GM19324 (cell line): Measurements from ENCODE around the gene COL11A1.
"Not testable (repeated sequence)": the region's sequence is repeated elsewhere in the genome, so short reads cannot be mapped to it uniquely, and the experiment has no call there.

Source experiments
- ATAC-seq: cut with Tn5 transposase; IDR thresholded peaks from one replicate; pipeline ENCODE4 v1.9.1; 2021; ENCODE audit warnings: mild to moderate bottlenecking, moderate library complexity; ENCODE audit not compliant: unreplicated experiment, low FRiP score

Gene COL11A1

GRCh38 chr1:103087256-103087655 lies 21.1 kb downstream of the COL11A1 start:
- no peak for ATAC-seq

- ATAC-seq: no peak
Observed at GRCh38 chr1:103084181-103084580, 24.1 kb downstream of the COL11A1 start.

GRCh38 chr1:103075316-103076000 lies 32.9 kb downstream of the COL11A1 start:
- no peak for ATAC-seq

- no peak for ATAC-seq
Observed at GRCh38 chr1:103074224-103074623, 34.1 kb downstream of the COL11A1 start.

- no peak for ATAC-seq
Observed at GRCh38 chr1:103069201-103069600, 39.1 kb downstream of the COL11A1 start.

- no peak for ATAC-seq
Observed at GRCh38 chr1:103063921-103064320, 44.4 kb downstream of the COL11A1 start.

GRCh38 chr1:103058391-103058790 lies 49.9 kb downstream of the COL11A1 start:
- ATAC-seq: no peak

- no peak for ATAC-seq
Observed at GRCh38 chr1:103056423-103056822, 51.9 kb downstream of the COL11A1 start.

- ATAC-seq: not testable (repeated sequence)
Observed at GRCh38 chr1:103028110-103028509, 80.2 kb downstream of the COL11A1 start.

- ATAC-seq: no peak
Observed at GRCh38 chr1:103025858-103026409, 82.4 kb downstream of the COL11A1 start.

- ATAC-seq: no peak
Observed at GRCh38 chr1:103024051-103024450, 84.3 kb downstream of the COL11A1 start.

- ATAC-seq: no peak
Observed at GRCh38 chr1:103002005-103002404, 106.3 kb downstream of the COL11A1 start.

GRCh38 chr1:102978874-102979273 lies 129.4 kb downstream of the COL11A1 start:
- no peak for ATAC-seq

GRCh38 chr1:102977292-102977691 lies 131.0 kb downstream of the COL11A1 start:
- ATAC-seq: no peak

GRCh38 chr1:102970496-102971078 lies 137.7 kb downstream of the COL11A1 start:
- no peak for ATAC-seq

- ATAC-seq: no peak
Observed at GRCh38 chr1:102967786-102968185, 140.5 kb downstream of the COL11A1 start.

- no peak for ATAC-seq
Observed at GRCh38 chr1:102961549-102961948, 146.8 kb downstream of the COL11A1 start.

GRCh38 chr1:102954576-102954975 lies 153.7 kb downstream of the COL11A1 start:
- ATAC-seq: no peak

GRCh38 chr1:102952400-102952799 lies 155.9 kb downstream of the COL11A1 start:
- ATAC-seq: no peak

GRCh38 chr1:102942324-102942723 lies 166.0 kb downstream of the COL11A1 start:
- ATAC-seq: no peak

- no peak for ATAC-seq
Observed at GRCh38 chr1:102941366-102941947, 166.9 kb downstream of the COL11A1 start.

- ATAC-seq: no peak
Observed at GRCh38 chr1:102937401-102937800, 170.9 kb downstream of the COL11A1 start.
